H1 (cell line): Measurements from ENCODE around the gene RHBDF2. TPM values are rescaled to one million over a fixed set of nuclear protein-coding genes. Genes with fewer than 3 reads are reported as not detected.

Experiments
- CTCF ChIA-PET: fragments of 300-600 bp; sonication (Branson Sonifier 250); formaldehyde crosslinking; loops from one replicate; lab custom pipeline; 2021; ENCODE audit not compliant: partially characterized antibody; lab: Charles Lee
- POLR2A ChIA-PET: fragments of 300-600 bp; sonication (Branson Sonifier 250); formaldehyde crosslinking; loops from one replicate; lab custom pipeline; 2021; ENCODE audit warnings: inconsistent platforms; ENCODE audit not compliant: partially characterized antibody; lab: Charles Lee
- DNase-seq, 2 experiments: peaks; one replicate each; pipeline versions ENCODE4 v3.0.0 to v3.0.0-alpha.2; 2010 to 2022; ENCODE audit warnings: low spot score in 2 of 2, low read depth in 1 of 2, mixed read lengths in 1 of 2
- FAIRE-seq: peaks from 2 replicates; lab custom pipeline; 2011; peaks lifted over from hg19 to GRCh38; lab: Jason Lieb, UNC
- H2AFZ ChIP-seq: 2 replicates; pipeline ENCODE4 v1.8.1; 2012; ENCODE audit warnings: low read length, inconsistent platforms
- H2AK5ac ChIP-seq: 2 replicates; pipeline ENCODE4 v1.6.1; 2013; ENCODE audit warnings: low read depth, low read length
- H2BK120ac ChIP-seq: replicated peaks from 2 replicates; pipeline ENCODE3; 2013; ENCODE audit warnings: low read depth, low read length, inconsistent platforms
- H2BK12ac ChIP-seq: 2 replicates; pipeline ENCODE4 v1.6.1; 2013; ENCODE audit warnings: low read depth, low read length
- H2BK15ac ChIP-seq: 2 replicates; pipeline ENCODE4 v1.6.1; 2013; ENCODE audit warnings: low read length
- H2BK20ac ChIP-seq: 2 replicates; pipeline ENCODE4 v1.6.1; 2013; ENCODE audit warnings: low read length
- H2BK5ac ChIP-seq: 2 replicates; pipeline ENCODE4 v1.6.1; 2013; ENCODE audit warnings: low read depth, low read length
- H3K14ac ChIP-seq: 2 replicates; pipeline ENCODE4 v1.6.1; 2013; ENCODE audit warnings: inconsistent platforms; ENCODE audit not compliant: insufficient read length
- H3K18ac ChIP-seq: 2 replicates; pipeline ENCODE4 v1.6.1; 2013; ENCODE audit warnings: low read length; ENCODE audit errors: extremely low read depth
- H3K23ac ChIP-seq: 2 replicates; pipeline ENCODE4 v1.6.1; 2013; ENCODE audit warnings: inconsistent platforms; ENCODE audit not compliant: insufficient read length
- H3K23me2 ChIP-seq: 2 replicates; pipeline ENCODE4 v1.6.1; 2013; ENCODE audit warnings: low read depth, low read length
- H3K27ac ChIP-seq: 2 replicates; pipeline ENCODE4 v1.6.1; 2011; ENCODE audit warnings: low read depth, low read length, inconsistent platforms
- H3K27me3 ChIP-seq, 4 experiments: replicated peaks in 1 of 4; 1 replicate in 1 of 4; 2 replicates in 3 of 4; pipeline versions ENCODE4 v1.6.1 to v1.8.1; 2011 to 2013; ENCODE audit warnings: low read length in 3 of 4, mild to moderate bottlenecking in 3 of 4, inconsistent platforms in 2 of 4, mixed read lengths in 2 of 4, moderate library complexity in 1 of 4; ENCODE audit not compliant: control insufficient read depth in 3 of 4, insufficient read depth in 3 of 4; ENCODE audit errors: extremely low read depth in 1 of 4
- H3K36me3 ChIP-seq, 4 experiments: 2 replicates each; pipeline versions ENCODE4 v1.6.1 to v1.8.1; 2011 to 2013; ENCODE audit warnings: mild to moderate bottlenecking in 4 of 4, low read length in 3 of 4, moderate library complexity in 2 of 4, control low read depth in 1 of 4, inconsistent platforms in 1 of 4; ENCODE audit not compliant: insufficient read depth in 4 of 4, control insufficient read depth in 2 of 4
- H3K4ac ChIP-seq: replicated peaks from 2 replicates; pipeline ENCODE3; 2013; ENCODE audit warnings: low read length, low read depth, mixed read lengths, inconsistent platforms; ENCODE audit not compliant: insufficient read length
- H3K4me1 ChIP-seq, 4 experiments: replicated peaks in 1 of 4; 1 replicate in 1 of 4; 2 replicates in 3 of 4; pipeline versions ENCODE4 v1.6.1 to v1.8.1; 2011 to 2013; ENCODE audit warnings: low read length in 3 of 4, inconsistent platforms in 2 of 4, mixed read lengths in 1 of 4; ENCODE audit not compliant: insufficient read depth in 4 of 4, control insufficient read depth in 3 of 4
- H3K4me2 ChIP-seq, 2 experiments: 2 replicates each; pipeline versions ENCODE4 v1.6.1 to v1.8.1; 2011 to 2013; ENCODE audit warnings: low read depth in 2 of 2, low read length in 2 of 2, control low read depth in 1 of 2, inconsistent platforms in 1 of 2, mild to moderate bottlenecking in 1 of 2; ENCODE audit not compliant: insufficient read depth in 1 of 2
- H3K4me3 ChIP-seq, 4 experiments: fragments of 200-600, 300-600 bp in 1 of 4; sonication (generic), shearing (Covaris generic), sonication (Bioruptor Twin) in 1 of 4; 2 replicates each; pipeline versions ENCODE4 v1.5.1 to v1.8.1; 2011 to 2016; ENCODE audit warnings: low read length in 4 of 4, low read depth in 3 of 4, control low read depth in 2 of 4, inconsistent platforms in 2 of 4, mild to moderate bottlenecking in 2 of 4, mixed read lengths in 1 of 4, moderate library complexity in 1 of 4; ENCODE audit not compliant: insufficient read depth in 2 of 4; ENCODE audit errors: extremely low read depth in 1 of 4
- H3K56ac ChIP-seq: replicated peaks from 2 replicates; pipeline ENCODE3; 2013; ENCODE audit warnings: low read depth, mild to moderate bottlenecking, mixed read lengths, low read length, inconsistent platforms; ENCODE audit not compliant: insufficient read length
- H3K79me1 ChIP-seq: 2 replicates; pipeline ENCODE4 v1.6.1; 2013; ENCODE audit warnings: low read depth, low read length, control low read depth
- H3K79me2 ChIP-seq, 2 experiments: 2 replicates each; pipeline versions ENCODE4 v1.6.1 to v1.8.1; 2012 to 2013; ENCODE audit warnings: low read length in 2 of 2, mild to moderate bottlenecking in 2 of 2, inconsistent platforms in 1 of 2; ENCODE audit not compliant: insufficient read depth in 2 of 2, control insufficient read depth in 1 of 2
- H3K9ac ChIP-seq, 4 experiments: replicated peaks in 1 of 4; 1 replicate in 1 of 4; 2 replicates in 3 of 4; pipeline versions ENCODE4 v1.6.1 to v1.8.1; 2011 to 2013; ENCODE audit warnings: low read depth in 3 of 4, low read length in 3 of 4, control low read depth in 2 of 4, mild to moderate bottlenecking in 2 of 4, moderate library complexity in 2 of 4, inconsistent platforms in 1 of 4; ENCODE audit errors: extremely low read depth in 1 of 4
- H3K9me3 ChIP-seq, 2 experiments: 2 replicates each; pipeline versions ENCODE4 v1.6.1 to v1.8.1; 2012 to 2013; ENCODE audit warnings: mild to moderate bottlenecking in 2 of 2, moderate library complexity in 2 of 2, control low read depth in 1 of 2, inconsistent platforms in 1 of 2, low read depth in 1 of 2, low read length in 1 of 2, mixed read lengths in 1 of 2; ENCODE audit not compliant: insufficient read depth in 2 of 2
- H4K20me1 ChIP-seq, 2 experiments: replicated peaks in 1 of 2; 2 replicates each; pipeline versions ENCODE3 to v1.8.1; 2011 to 2013; ENCODE audit warnings: inconsistent platforms in 2 of 2, low read length in 2 of 2, mild to moderate bottlenecking in 1 of 2; ENCODE audit not compliant: insufficient read depth in 2 of 2, control insufficient read depth in 1 of 2
- H4K5ac ChIP-seq: 2 replicates; pipeline ENCODE4 v1.6.1; 2013; ENCODE audit warnings: low read length, low read depth, mixed read lengths, inconsistent platforms; ENCODE audit not compliant: insufficient read length
- H4K8ac ChIP-seq: 2 replicates; pipeline ENCODE4 v1.8.0; 2013; ENCODE audit warnings: mild to moderate bottlenecking, moderate library complexity, low read length, inconsistent platforms; ENCODE audit not compliant: insufficient read depth; ENCODE audit errors: extremely low read depth
- H4K91ac ChIP-seq: replicated peaks from 2 replicates; pipeline ENCODE3; 2013; ENCODE audit warnings: low read length, mixed read lengths, inconsistent platforms; ENCODE audit not compliant: insufficient read length
- ASH2L ChIP-seq: fragments of 200-600, 300-600 bp; sonication (generic); IDR thresholded peaks from one replicate; pipeline ENCODE4 v1.7.1; 2017; ENCODE audit warnings: low read length
- ATF3 ChIP-seq: IDR thresholded peaks from 2 replicates; pipeline ENCODE4 v1.6.1; 2011; ENCODE audit warnings: low read depth, mild to moderate bottlenecking, low read length; ENCODE audit not compliant: insufficient read depth
- BRCA1 ChIP-seq: IDR thresholded peaks from 2 replicates; pipeline ENCODE4 v1.6.1; 2012; ENCODE audit warnings: low read depth, low read length, improper control_type of control experiment
- CREB1 ChIP-seq: IDR thresholded peaks from 2 replicates; pipeline ENCODE4 v1.6.1; 2012; ENCODE audit warnings: inconsistent platforms
- FOSL1 ChIP-seq: IDR thresholded peaks from 2 replicates; pipeline ENCODE4 v1.6.1; 2011; ENCODE audit warnings: mild to moderate bottlenecking, low read depth, low read length, moderate library complexity; ENCODE audit not compliant: insufficient read depth
- GTF2F1 ChIP-seq: IDR thresholded peaks from 2 replicates; pipeline ENCODE4 v1.6.1; 2012; ENCODE audit warnings: low read depth, low read length, improper control_type of control experiment, borderline replicate concordance
- RAD21 ChIP-seq, 2 experiments: IDR thresholded peaks in 1 of 2; conservative IDR thresholded peaks in 1 of 2; 2 replicates each; pipeline ENCODE4 v1.6.1; 2011; ENCODE audit warnings: low read depth in 2 of 2, low read length in 2 of 2, improper control_type of control experiment in 1 of 2, inconsistent platforms in 1 of 2, mild to moderate bottlenecking in 1 of 2, moderate library complexity in 1 of 2
- RBBP5 ChIP-seq: IDR thresholded peaks from 2 replicates; pipeline ENCODE4 v1.7.1; 2012; ENCODE audit warnings: low read depth, mild to moderate bottlenecking, inconsistent platforms, low read length, moderate library complexity, borderline replicate concordance
- RXRA ChIP-seq: IDR thresholded peaks from 2 replicates; pipeline ENCODE4 v1.6.1; 2011; ENCODE audit warnings: low read depth, mild to moderate bottlenecking, low read length, moderate library complexity; ENCODE audit not compliant: insufficient read depth
- TBP ChIP-seq: IDR thresholded peaks from 2 replicates; pipeline ENCODE4 v1.6.1; 2011; ENCODE audit warnings: low read depth, low read length, improper control_type of control experiment
- TEAD4 ChIP-seq: IDR thresholded peaks from 2 replicates; pipeline ENCODE4 v1.6.1; 2012; ENCODE audit warnings: low read depth, low read length, inconsistent platforms, mixed read lengths
- WGBS, 2 experiments: shearing (Covaris generic) in 1 of 2; methylation state at CpG; one replicate each; pipeline versions ENCODE4 v1.1.6 to v1.1.7; 2013 to 2015; ENCODE audit warnings: low lambda C conversion rate in 2 of 2, mixed read lengths in 2 of 2, inconsistent platforms in 1 of 2, low coverage in 1 of 2, missing lambda C conversion rate in 1 of 2; ENCODE audit not compliant: insufficient replicate concordance in 2 of 2, insufficient coverage in 1 of 2, insufficient read length in 1 of 2; ENCODE audit errors: extremely low coverage in 1 of 2, missing lambda C conversion rate in 1 of 2; 5-methylcytosine and 5-hydroxymethylcytosine counted together
- polyA plus RNA-seq, 7 experiments: library from polyadenylated mRNA; depleted of rRNA in 3 of 7; stranded (reverse) in 5 of 7; unstranded in 2 of 7; fragments of >200 nt in 5 of 7; fragments of 200-250 nt in 2 of 7; gene quantifications; 1 replicate in 5 of 7; 2 replicates in 1 of 7; 4 replicates in 1 of 7; pipeline versions ENCODE4 v1.2.1 to v1.2.3, GENCODE V29; 2011 to 2013; ENCODE audit warnings: missing spikeins in 2 of 7, mixed read lengths in 2 of 7
- total RNA-seq: library from RNA; stranded (reverse); fragmentation: NEBNext Ultra II Directional; extraction: Animal tissue kit (Norgen Biotek cat#: 25700); gene quantifications from 2 replicates; pipeline ENCODE4 v1.2.1, GENCODE V29; 2021

RHBDF2 gene
- total and polyA plus RNA-seq, 2 of the 8 experiments (the other 6 are each of a cell fraction or from before 2014, with no cell fraction given): 21.2 to 25.9 TPM

GRCh38 chr17:76487451-76488192 is 13.6 kb downstream of the RHBDF2 start:
- no peaks in the 10 kb centered on the region for H3K23me2 ChIP-seq
- POLR2A ChIA-PET: interaction anchor here (1.4 kb wide), 1 partner anchor 12 kb away, joined by 4 read pairs; no protein-coding TSS in a partner anchor
- no peak overlapping the region for H3K4me2 ChIP-seq
- H2BK20ac ChIP-seq: no peak overlapping the region
- H3K14ac ChIP-seq: no peak overlapping the region
- WGBS, 2 experiments: 94% methylated on average over 22 of the region's 22 CpGs; no CpG with 5 or more reads in 1 of the 2 experiments
- no peak overlapping the region for H2BK12ac ChIP-seq
- H3K18ac ChIP-seq: no peak overlapping the region
- FAIRE-seq (no peak), DNase-seq (no peak)
- H3K4me3 ChIP-seq: no peak overlapping the region
- no peaks in the 10 kb centered on the region for H3K36me3 ChIP-seq
- no peak overlapping the region for H3K56ac ChIP-seq
- H3K4ac ChIP-seq: no peak overlapping the region
- no peak overlapping the region for H4K8ac ChIP-seq
- no peak overlapping the region for H2BK5ac ChIP-seq
- no peak overlapping the region for H2AK5ac ChIP-seq
- H3K27ac ChIP-seq: no peak overlapping the region
- H2BK120ac ChIP-seq: no peak overlapping the region
- H3K4me1 ChIP-seq: peaks cover under 1 to 7% (median 3%) of the 10 kb centered on the region in 4 experiments; a peak in 4 of 7 replicates
- no peak overlapping the region for H2AFZ ChIP-seq
- no peak overlapping the region for H4K5ac ChIP-seq
- H3K9ac ChIP-seq: no peak overlapping the region
- no peaks in the 10 kb centered on the region for H3K79me2 ChIP-seq
- no peaks in the 10 kb centered on the region for H3K27me3 ChIP-seq
- H4K91ac ChIP-seq: no peak overlapping the region
- no peaks in the 10 kb centered on the region for H3K9me3 ChIP-seq
- no peak overlapping the region for H3K23ac ChIP-seq
- H2BK15ac ChIP-seq: no peak overlapping the region
- peaks cover 5 to 6% of the 10 kb centered on the region in 2 experiments for H4K20me1 ChIP-seq
- no peaks in the 10 kb centered on the region for H3K79me1 ChIP-seq
- CTCF ChIA-PET: interaction anchor here (0.7 to 5.9 kb wide), 7 partner anchors 10 to 560 kb away, joined by 3 to 36 read pairs (median 3); partner anchors contain the start of gene AANAT
- TF ChIP-seq TEAD4 (no peak), RAD21 (IDR thresholded peaks at IDR 0.05 in 1 of 2, conservative IDR thresholded peaks at IDR 0.05 in 1 of 2; ENCODE audit: low read depth in 2 of 2, low read length in 2 of 2) (no peak), BRCA1 (no peak), ASH2L (no peak), CREB1 (no peak), RBBP5 (no peak), TBP (no peak), FOSL1 (no peak), ATF3 (no peak), RXRA (no peak), GTF2F1 (no peak)
